IMR-90 (cell line): ENCODE results near the gene POR. TPM values are rescaled to one million over a fixed set of nuclear protein-coding genes. Genes with fewer than 3 reads are reported as not detected.

Experiments used
- ATAC-seq: fragments of 200-7000 bp; cut with Tn5 transposase; 2 replicates; pipeline ENCODE4 v1.9.1; 2020; ENCODE audit warnings: low read depth, mild to moderate bottlenecking, moderate library complexity
- BruUV-seq: library from RNA; stranded (reverse); fragments of 400-500 nt; replicated peaks from 2 replicates; lab custom pipeline; 2021; lab: Mats Ljungman, UMichigan
- CTCF ChIA-PET: fragments of 300-600 bp; formaldehyde crosslinking; extraction: SDS; loops from one replicate; lab custom pipeline; 2021; ENCODE audit warnings: antibody characterized with exemption; lab: Yijun Ruan, JAX
- POLR2A ChIA-PET: fragments of 300-600 bp; sonication (Branson Sonifier 250); formaldehyde crosslinking; loops from one replicate; lab custom pipeline; 2022; ENCODE audit warnings: antibody characterized with exemption; ENCODE audit not compliant: unreplicated experiment; lab: Charles Lee
- DNase-seq: peaks from one replicate; pipeline ENCODE4 v3.0.0; 2013
- H2AFZ ChIP-seq: replicated peaks from 2 replicates; pipeline ENCODE3; 2013; ENCODE audit warnings: low read length, mild to moderate bottlenecking; ENCODE audit not compliant: poor library complexity
- H2AK5ac ChIP-seq: 2 replicates; pipeline ENCODE4 v1.6.1; 2013; ENCODE audit warnings: low read depth, low read length, inconsistent platforms
- H2AK9ac ChIP-seq: replicated peaks from 2 replicates; pipeline ENCODE3; 2013; ENCODE audit warnings: mild to moderate bottlenecking, low read depth, low read length, moderate library complexity; ENCODE audit not compliant: poor library complexity
- H2BK120ac ChIP-seq: 2 replicates; pipeline ENCODE4 v1.6.1; 2013; ENCODE audit warnings: low read depth, low read length, inconsistent platforms
- H2BK15ac ChIP-seq: 3 replicates; pipeline ENCODE4 v1.6.1; 2013; ENCODE audit warnings: low read depth, low read length, inconsistent platforms
- H2BK20ac ChIP-seq: 2 replicates; pipeline ENCODE4 v1.6.1; 2013; ENCODE audit warnings: low read depth, mild to moderate bottlenecking, inconsistent platforms, low read length, moderate library complexity
- H2BK5ac ChIP-seq: 2 replicates; pipeline ENCODE4 v1.6.1; 2013; ENCODE audit warnings: mild to moderate bottlenecking, low read depth, low read length, inconsistent platforms; ENCODE audit not compliant: poor library complexity, severe bottlenecking
- H3K14ac ChIP-seq: replicated peaks from 2 replicates; pipeline ENCODE4 v1.6.1; 2013; ENCODE audit warnings: low read depth, low read length, inconsistent platforms
- H3K18ac ChIP-seq: 2 replicates; pipeline ENCODE4 v1.6.1; 2013; ENCODE audit warnings: low read depth, low read length, control low read depth
- H3K23ac ChIP-seq: 2 replicates; pipeline ENCODE4 v1.6.1; 2013; ENCODE audit warnings: low read depth, low read length, inconsistent platforms
- H3K27ac ChIP-seq: 2 replicates; pipeline ENCODE4 v1.5.1; 2013; ENCODE audit warnings: mild to moderate bottlenecking, control low read depth, low read length; ENCODE audit not compliant: insufficient read depth
- H3K27me3 ChIP-seq: 2 replicates; pipeline ENCODE4 v1.6.1; 2013; ENCODE audit warnings: low read length; ENCODE audit not compliant: control insufficient read depth, insufficient read depth
- H3K36me3 ChIP-seq: 2 replicates; pipeline ENCODE4 v1.6.1; 2013; ENCODE audit warnings: low read length, mixed read lengths; ENCODE audit not compliant: control insufficient read depth, insufficient read depth
- H3K4ac ChIP-seq: 2 replicates; pipeline ENCODE4 v1.6.1; 2013; ENCODE audit warnings: low read depth, low read length, inconsistent platforms
- H3K4me1 ChIP-seq: 2 replicates; pipeline ENCODE4 v1.6.1; 2013; ENCODE audit warnings: low read length, mixed read lengths; ENCODE audit not compliant: control insufficient read depth, insufficient read depth
- H3K4me2 ChIP-seq: 2 replicates; pipeline ENCODE4 v1.6.1; 2013; ENCODE audit warnings: low read depth, mild to moderate bottlenecking, control low read depth, low read length, moderate library complexity
- H3K4me3 ChIP-seq: 2 replicates; pipeline ENCODE4 v1.5.1; 2013; ENCODE audit warnings: low read depth, mild to moderate bottlenecking, control low read depth, low read length, moderate library complexity; ENCODE audit not compliant: insufficient read depth
- H3K56ac ChIP-seq: 2 replicates; pipeline ENCODE4 v1.6.1; 2013; ENCODE audit warnings: low read length, inconsistent platforms; ENCODE audit not compliant: insufficient read depth; ENCODE audit errors: extremely low read depth
- H3K79me1 ChIP-seq, 2 experiments: 2 replicates each; pipeline ENCODE4 v1.6.1; 2013; ENCODE audit warnings: low read length in 2 of 2, inconsistent platforms in 1 of 2, low read depth in 1 of 2
- H3K9ac ChIP-seq: 2 replicates; pipeline ENCODE4 v1.6.1; 2013; ENCODE audit warnings: low read depth, low read length, control low read depth
- H3K9me1 ChIP-seq: 2 replicates; pipeline ENCODE4 v1.6.1; 2013; ENCODE audit warnings: low read length, inconsistent platforms; ENCODE audit not compliant: insufficient read depth
- H3K9me3 ChIP-seq: 2 replicates; pipeline ENCODE4 v1.6.1; 2013; ENCODE audit warnings: low read length; ENCODE audit not compliant: control insufficient read depth, insufficient read depth
- H4K20me1 ChIP-seq: 2 replicates; pipeline ENCODE4 v1.6.1; 2013; ENCODE audit warnings: low read length, inconsistent platforms; ENCODE audit not compliant: insufficient read depth
- H4K5ac ChIP-seq: 2 replicates; pipeline ENCODE4 v1.6.1; 2013; ENCODE audit warnings: mild to moderate bottlenecking, low read depth, low read length, control low read depth
- H4K8ac ChIP-seq, 2 experiments: 2 replicates each; pipeline ENCODE4 v1.6.1; 2013; ENCODE audit warnings: low read depth in 2 of 2, low read length in 2 of 2, control low read depth in 1 of 2, inconsistent platforms in 1 of 2
- H4K91ac ChIP-seq: 2 replicates; pipeline ENCODE4 v1.6.1; 2013; ENCODE audit warnings: low read depth, low read length, inconsistent platforms; ENCODE audit not compliant: insufficient read depth
- BHLHE40 ChIP-seq: fragments of 150-350 bp; IDR thresholded peaks from 2 replicates; pipeline ENCODE4 v1.6.1; 2016; ENCODE audit warnings: mild to moderate bottlenecking, low read depth, low read length
- MAZ ChIP-seq: IDR thresholded peaks from 2 replicates; pipeline ENCODE4 v1.6.1; 2012; ENCODE audit warnings: low read depth, mild to moderate bottlenecking, low read length, improper control_type of control experiment, moderate library complexity, borderline replicate concordance
- NFE2L2 ChIP-seq: fragments of 150-350 bp; IDR thresholded peaks from 2 replicates; pipeline ENCODE4 v1.6.1; 2016; ENCODE audit warnings: low read depth, mild to moderate bottlenecking, low read length
- RAD21 ChIP-seq: IDR thresholded peaks from 2 replicates; pipeline ENCODE4 v1.6.1; 2012; ENCODE audit warnings: low read length, improper control_type of control experiment
- RFX5 ChIP-seq: IDR thresholded peaks from 2 replicates; pipeline ENCODE4 v1.8.0; 2012; ENCODE audit warnings: low read depth, mild to moderate bottlenecking, low read length, moderate library complexity
- WGBS, 2 experiments: methylation state at CpG; one replicate each; pipeline versions ENCODE4 v1.1.5 to v1.1.7; 2013; ENCODE audit warnings: missing lambda C conversion rate in 2 of 2; ENCODE audit not compliant: insufficient read length in 1 of 2; ENCODE audit errors: extremely low coverage in 2 of 2; 5-methylcytosine and 5-hydroxymethylcytosine counted together
- dilution Hi-C: fragments of 300-500 bp; cut with HindIII; formaldehyde crosslinking; loops from one replicate; pipeline ENCODE4 v1.14.3; 2018; ENCODE audit warnings: low sequenced_read_pairs; ENCODE audit not compliant: unreplicated experiment
- in situ Hi-C: fragments of 300-500 bp; cut with MboI; formaldehyde crosslinking; loops from 3 replicates; pipeline ENCODE4 v1.14.3; 2019; ENCODE audit warnings: low sequenced_read_pairs, inconsistent platforms, mixed read lengths
- intact Hi-C: fragments of 100-400 bp; cut with micrococcal nuclease; formaldehyde crosslinking; loops from 2 replicates; pipeline ENCODE4 v1.10.0; 2022
- polyA plus RNA-seq, 3 experiments: library from polyadenylated mRNA; depleted of rRNA; stranded (reverse); fragments of >200 nt; gene quantifications; 2 replicates each; pipeline ENCODE4 v1.2.3, GENCODE V29; 2012; ENCODE audit warnings: low replicate concordance in 1 of 3
- total RNA-seq: library from RNA; depleted of rRNA; stranded (reverse); fragments of >200 nt; gene quantifications from 2 replicates; pipeline ENCODE4 v1.2.3, GENCODE V29; 2012
- TF ChIP-seq, protein P1 (sequence below): fragments of 150-350 bp; IDR thresholded peaks from 2 replicates; pipeline ENCODE4 v1.6.1; 2017; ENCODE audit warnings: mild to moderate bottlenecking, antibody characterized with exemption, low read length, low read depth

The POR gene
- total and polyA plus RNA-seq, 2 of the 4 experiments (the other 2 are of a cell fraction), result 25.5 to 42.2 TPM

DNA sequence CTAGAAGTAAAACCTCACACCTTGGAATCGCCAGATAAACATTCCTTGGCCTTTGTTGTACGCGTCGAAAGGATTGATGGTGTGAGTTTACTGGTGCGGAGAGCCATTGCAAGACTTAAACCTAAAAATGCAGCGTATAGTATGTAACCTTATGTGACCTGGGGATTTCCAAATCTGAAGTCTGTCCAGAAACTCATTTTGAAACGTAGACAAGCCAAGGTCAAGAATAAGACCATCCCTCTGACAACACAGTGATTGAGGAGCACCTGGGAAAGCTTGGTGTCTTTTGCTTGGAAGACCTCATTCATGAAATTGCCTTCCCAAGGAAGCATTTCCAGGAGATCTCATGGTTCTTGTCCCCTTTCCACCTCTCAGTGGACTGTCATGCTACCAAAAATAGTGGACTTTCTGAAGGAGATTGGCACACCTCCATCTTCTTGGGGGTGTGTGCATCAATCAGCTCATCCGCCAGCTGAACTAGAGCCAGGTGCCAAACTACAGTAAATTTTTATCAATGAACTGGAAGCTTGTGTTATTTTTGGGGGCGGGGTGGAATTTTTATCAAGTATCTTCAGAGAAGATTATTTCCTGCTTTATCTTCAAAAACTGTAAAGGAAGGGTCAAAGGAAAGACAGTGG lies 8.1 kb downstream of the POR start:
- TF ChIP-seq BHLHE40, result no peak
- TF ChIP-seq, protein P1, sequence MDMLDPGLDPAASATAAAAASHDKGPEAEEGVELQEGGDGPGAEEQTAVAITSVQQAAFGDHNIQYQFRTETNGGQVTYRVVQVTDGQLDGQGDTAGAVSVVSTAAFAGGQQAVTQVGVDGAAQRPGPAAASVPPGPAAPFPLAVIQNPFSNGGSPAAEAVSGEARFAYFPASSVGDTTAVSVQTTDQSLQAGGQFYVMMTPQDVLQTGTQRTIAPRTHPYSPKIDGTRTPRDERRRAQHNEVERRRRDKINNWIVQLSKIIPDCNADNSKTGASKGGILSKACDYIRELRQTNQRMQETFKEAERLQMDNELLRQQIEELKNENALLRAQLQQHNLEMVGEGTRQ, result no peak
- TF ChIP-seq RFX5, result no peak
- no peak for TF ChIP-seq RAD21
- no peak for TF ChIP-seq NFE2L2
- no peak for TF ChIP-seq MAZ
- Histone ChIP-seq H3K4me2 (no peak overlapping the region), H3K4me1 (no peaks in the 10 kb centered on the region), H3K4ac (no peak overlapping the region), H3K18ac (no peak overlapping the region), H4K91ac (no peak overlapping the region), H3K9me1 (peaks cover 23% of the 10 kb centered on the region), H3K9ac (no peak overlapping the region), H3K14ac (no peak overlapping the region), H2AK5ac (no peak overlapping the region), H3K56ac (no peak overlapping the region), H3K23ac (no peak overlapping the region), H2BK20ac (no peak overlapping the region), H3K36me3 (0 out of 2 replicates have a peak, but pooled peaks cover 3% of the 10 kb centered on the region), H4K20me1 (peaks cover 63% of the 10 kb centered on the region), H3K4me3 (no peak overlapping the region), H2AK9ac (no peak overlapping the region), H2AFZ (no peak overlapping the region), H2BK120ac (no peak overlapping the region), H4K8ac (no peak overlapping the region), H2BK15ac (no peak overlapping the region), H2BK5ac (no peak overlapping the region), H3K79me1 (peaks cover 45 to 84% of the 10 kb centered on the region in 2 experiments), H3K27me3 (no peaks in the 10 kb centered on the region), H3K27ac (no peak overlapping the region), H3K9me3 (no peaks in the 10 kb centered on the region), H4K5ac (no peak overlapping the region)
- dilution Hi-C loops, result no loop called here
- ChIA-PET POLR2A (no interaction called here), CTCF (no interaction called here)
- no peak for ATAC-seq
- 96% methylated on average over 4 of the region's 9 CpGs; no CpG with 5 or more reads in 1 of the 2 experiments for WGBS, 2 experiments
- DNase-seq, result no peak
- intact Hi-C loops, result no loop called here
- in situ Hi-C loops, result no loop called here
- no TSS peak for BruUV-seq
